AG04450 (cell line): ENCODE results near the gene SH2D3A. TPM values are rescaled to one million over a fixed set of nuclear protein-coding genes. Genes with fewer than 3 reads are reported as not detected.
"Not testable (repeated sequence)": the region's sequence is repeated elsewhere in the genome, so short reads cannot be mapped to it uniquely, and the experiment has no call there.

Experiments used
- CTCF ChIA-PET: fragments of 300-600, 350-600 bp; formaldehyde crosslinking; extraction: SDS; loops from one replicate; lab custom pipeline; 2022; ENCODE audit warnings: antibody characterized with exemption, inconsistent platforms; lab: Charles Lee
- POLR2A ChIA-PET: fragments of 350-600 bp; formaldehyde crosslinking; extraction: SDS; loops from one replicate; lab custom pipeline; 2021; ENCODE audit warnings: antibody characterized with exemption, inconsistent platforms; lab: Yijun Ruan, JAX
- DNase-seq: peaks from one replicate; pipeline ENCODE4 v3.0.0-alpha.2; 2011; ENCODE audit warnings: low read depth, low spot score
- H3K27ac ChIP-seq: one replicate; pipeline ENCODE4 v1.5.1; 2012; ENCODE audit warnings: low read depth, low read length, control low read depth
- H3K27me3 ChIP-seq: one replicate; pipeline ENCODE4 v1.6.0; 2012; ENCODE audit warnings: low read length; ENCODE audit not compliant: control insufficient read depth, insufficient read depth
- H3K4me3 ChIP-seq: 2 replicates; pipeline ENCODE4 v1.5.1; 2011; ENCODE audit warnings: mild to moderate bottlenecking, low read depth, low read length, control low read depth
- H3K9me3 ChIP-seq: 2 replicates; pipeline ENCODE4 v1.5.1; 2012; ENCODE audit warnings: low read length; ENCODE audit not compliant: control insufficient read depth, insufficient read depth
- polyA plus RNA-seq: library from polyadenylated mRNA; depleted of rRNA; stranded (reverse); fragments of >200 nt; gene quantifications from 2 replicates; pipeline ENCODE4 v1.2.3, GENCODE V29; 2011
- TF ChIP-seq, protein P1 (sequence below): IDR thresholded peaks from 2 replicates; pipeline ENCODE4 v1.5.1; 2011; ENCODE audit warnings: low read depth, low read length, control low read depth, inconsistent platforms

The SH2D3A gene
- polyA plus RNA-seq, 1 experiment: not detected

DNA sequence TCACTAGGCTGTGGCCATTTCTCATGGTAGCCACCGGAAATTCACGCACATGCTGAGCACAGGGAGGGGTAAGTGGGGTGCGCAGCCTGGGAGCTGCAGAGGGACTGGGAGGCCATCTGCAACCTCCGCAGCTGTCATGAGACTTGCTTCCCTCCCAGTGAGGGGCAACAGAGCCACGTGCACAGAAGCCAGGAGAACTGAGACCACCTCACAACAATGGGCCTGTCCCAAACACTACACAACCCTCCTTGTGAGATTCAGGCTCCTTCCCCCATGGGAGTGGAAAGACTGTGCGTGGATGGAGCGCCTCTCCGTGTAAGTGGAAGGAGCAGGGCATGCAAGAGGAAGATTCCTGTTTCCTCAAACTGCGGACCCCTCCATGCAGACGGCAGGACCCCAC lies 55.6 kb downstream of the SH2D3A start:
- POLR2A ChIA-PET: no interaction called here
- no peak overlapping the region for H3K27ac ChIP-seq
- H3K9me3 ChIP-seq: peaks cover 5% of the 10 kb centered on the region; the same call in 1 of the 2 replicates
- DNase-seq: no peak
- TF ChIP-seq, protein P1, sequence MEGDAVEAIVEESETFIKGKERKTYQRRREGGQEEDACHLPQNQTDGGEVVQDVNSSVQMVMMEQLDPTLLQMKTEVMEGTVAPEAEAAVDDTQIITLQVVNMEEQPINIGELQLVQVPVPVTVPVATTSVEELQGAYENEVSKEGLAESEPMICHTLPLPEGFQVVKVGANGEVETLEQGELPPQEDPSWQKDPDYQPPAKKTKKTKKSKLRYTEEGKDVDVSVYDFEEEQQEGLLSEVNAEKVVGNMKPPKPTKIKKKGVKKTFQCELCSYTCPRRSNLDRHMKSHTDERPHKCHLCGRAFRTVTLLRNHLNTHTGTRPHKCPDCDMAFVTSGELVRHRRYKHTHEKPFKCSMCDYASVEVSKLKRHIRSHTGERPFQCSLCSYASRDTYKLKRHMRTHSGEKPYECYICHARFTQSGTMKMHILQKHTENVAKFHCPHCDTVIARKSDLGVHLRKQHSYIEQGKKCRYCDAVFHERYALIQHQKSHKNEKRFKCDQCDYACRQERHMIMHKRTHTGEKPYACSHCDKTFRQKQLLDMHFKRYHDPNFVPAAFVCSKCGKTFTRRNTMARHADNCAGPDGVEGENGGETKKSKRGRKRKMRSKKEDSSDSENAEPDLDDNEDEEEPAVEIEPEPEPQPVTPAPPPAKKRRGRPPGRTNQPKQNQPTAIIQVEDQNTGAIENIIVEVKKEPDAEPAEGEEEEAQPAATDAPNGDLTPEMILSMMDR: no peak
- no peak overlapping the region for H3K4me3 ChIP-seq
- peaks cover 5% of the 10 kb centered on the region for H3K27me3 ChIP-seq
- CTCF ChIA-PET: no interaction called here

DNA sequence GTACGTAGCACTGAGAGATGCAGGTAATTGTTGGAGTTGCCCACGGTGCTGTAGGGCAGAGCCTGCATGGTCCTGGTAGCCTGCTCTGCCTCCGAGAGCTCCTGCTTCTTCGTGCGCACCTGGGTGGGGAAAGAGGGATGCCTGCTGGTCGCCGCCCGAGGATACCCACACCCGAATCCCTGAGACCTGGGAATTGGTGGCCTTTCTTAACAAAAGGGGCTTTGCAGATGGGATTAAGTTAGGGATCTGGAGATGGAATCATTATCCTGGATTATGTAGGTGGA lies 56.2 kb downstream of the SH2D3A start:
- H3K4me3 ChIP-seq: no peak overlapping the region
- H3K27me3 ChIP-seq: peaks cover 5% of the 10 kb centered on the region
- no peak overlapping the region for H3K27ac ChIP-seq
- no peak for DNase-seq
- ChIA-PET CTCF (no interaction called here), POLR2A (no interaction called here)
- H3K9me3 ChIP-seq: peaks cover 5% of the 10 kb centered on the region; the same call in 1 of the 2 replicates
- TF ChIP-seq, protein P1: no peak

DNA sequence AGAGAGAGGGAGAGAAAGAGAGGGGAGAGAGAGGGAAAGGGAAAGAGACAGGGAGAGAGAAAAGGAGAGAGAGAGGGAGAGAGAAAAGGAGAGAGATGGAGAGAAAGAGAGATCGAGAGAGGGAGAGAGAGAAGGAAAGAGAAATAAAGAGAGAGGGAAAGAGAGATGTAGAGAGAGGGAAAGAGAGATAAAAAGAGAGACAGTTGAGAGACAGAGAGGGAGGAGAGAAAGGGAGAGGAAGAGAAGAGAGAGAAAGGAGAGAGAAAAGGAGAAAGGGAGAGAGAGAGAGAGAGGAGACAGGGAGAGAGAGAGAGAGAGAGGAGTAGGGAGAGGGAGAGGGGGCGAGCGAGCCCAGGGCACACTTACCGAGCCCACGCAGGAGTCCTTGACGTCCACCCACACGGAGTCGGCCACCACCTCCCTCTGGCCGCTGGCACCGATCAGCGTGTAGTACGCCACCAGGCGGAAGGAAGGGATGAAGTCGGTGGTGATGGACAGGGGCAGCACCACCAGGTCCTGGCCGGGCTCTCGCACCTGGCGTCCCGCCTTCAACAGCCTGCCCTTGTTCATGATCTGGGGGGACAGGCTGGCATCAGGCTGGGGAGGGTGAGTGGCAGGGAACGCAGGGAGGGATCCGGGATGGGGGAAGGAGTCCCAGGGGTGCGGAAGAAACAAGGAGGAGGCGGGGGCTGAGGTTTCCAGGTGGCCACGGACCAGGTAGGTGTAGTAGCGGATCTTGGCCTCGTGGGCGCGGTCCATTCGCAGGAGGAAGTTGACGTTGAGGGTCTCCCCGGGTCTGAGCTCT lies 56.8 kb downstream of the SH2D3A start:
- POLR2A ChIA-PET: no interaction called here
- no peak for DNase-seq

DNA sequence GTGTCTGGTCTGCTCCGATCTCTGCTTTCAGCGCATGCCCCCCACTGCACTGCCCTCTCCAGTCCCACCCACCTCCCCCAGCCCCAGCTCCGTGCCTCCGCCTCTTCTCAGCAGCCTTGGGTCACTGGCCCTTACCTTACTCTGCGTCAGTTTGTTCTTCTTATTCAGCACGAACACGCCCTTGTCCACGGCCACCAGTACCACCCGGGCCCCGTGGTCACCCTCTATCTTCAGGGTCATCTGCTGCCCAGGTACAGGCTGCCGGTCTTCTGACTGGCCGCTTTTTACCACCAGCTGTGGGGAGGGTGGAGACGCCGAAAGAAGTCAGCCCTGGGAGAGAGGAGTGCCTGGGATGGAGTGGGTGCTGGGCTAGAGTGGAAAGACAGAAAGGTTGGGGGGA lies 57.7 kb downstream of the SH2D3A start:
- Histone ChIP-seq H3K27me3 (peaks cover 5% of the 10 kb centered on the region), H3K9me3 (peaks cover 5% of the 10 kb centered on the region; the same call in 1 of the 2 replicates), H3K4me3 (no peak overlapping the region), H3K27ac (no peak overlapping the region)
- CTCF ChIA-PET: no interaction called here
- POLR2A ChIA-PET: no interaction called here
- TF ChIP-seq, protein P1: no peak
- no peak for DNase-seq

More for the DNA sequence above, 56.8 kb downstream of the SH2D3A start:
- TF ChIP-seq, protein P1: no peak
- Histone ChIP-seq H3K9me3 (peaks cover 5% of the 10 kb centered on the region; the same call in 1 of the 2 replicates), H3K27ac (no peak overlapping the region), H3K27me3 (peaks cover 5% of the 10 kb centered on the region), H3K4me3 (no peak overlapping the region)
- CTCF ChIA-PET: no interaction called here

DNA sequence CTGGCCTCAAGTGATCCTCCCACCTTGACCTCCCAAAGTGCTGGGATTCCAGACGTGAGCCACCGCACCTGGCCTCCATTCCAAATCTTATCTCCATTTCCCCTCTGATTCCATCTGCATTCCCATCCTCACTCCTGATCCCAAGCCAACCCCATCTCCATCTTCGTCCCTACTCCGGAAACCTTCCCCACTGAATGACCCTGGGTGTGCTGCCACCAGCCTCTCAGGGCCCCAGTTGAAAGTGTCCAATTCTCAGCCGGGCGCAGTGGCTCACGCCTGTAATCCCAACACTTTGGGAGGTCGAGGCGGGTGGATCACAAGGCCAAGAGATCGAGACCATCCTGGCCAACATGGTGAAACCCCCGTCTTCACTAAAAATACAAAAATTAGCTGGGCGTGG lies 58.3 kb downstream of the SH2D3A start:
- CTCF ChIA-PET, H3K4me3 ChIP-seq, H3K27me3 ChIP-seq, H3K27ac ChIP-seq, H3K9me3 ChIP-seq, DNase-seq, POLR2A ChIA-PET: not testable (repeated sequence)
